Hepatocyte (in vitro differentiated cells): Measurements from ENCODE around the gene PEMT. TPM values are rescaled to one million over a fixed set of nuclear protein-coding genes. Genes with fewer than 3 reads are reported as not detected.
A peak's percentile ranks its signal among the peaks of the same experiment; 100 is the strongest.

Source experiments
- DNase-seq: peaks from one replicate; pipeline ENCODE4 v3.0.0-alpha.2; 2016; ENCODE audit warnings: low spot score
- H2AFZ ChIP-seq: fragments of 200-600 bp; sonication (generic); 2 replicates; pipeline ENCODE4 v1.6.0; 2016; ENCODE audit warnings: antibody characterized with exemption, mild to moderate bottlenecking
- H3K27ac ChIP-seq: fragments of 200-600 bp; sonication (generic); 2 replicates; pipeline ENCODE4 v1.5.1; 2016; ENCODE audit warnings: mild to moderate bottlenecking
- H3K27me3 ChIP-seq: fragments of 200-600 bp; sonication (generic); 2 replicates; pipeline ENCODE4 v1.6.1; 2016
- H3K36me3 ChIP-seq: fragments of 200-600 bp; sonication (generic); replicated peaks from 2 replicates; pipeline ENCODE4 v1.5.1; 2016; ENCODE audit warnings: low read depth; ENCODE audit not compliant: insufficient read depth
- H3K4me1 ChIP-seq: fragments of 200-600 bp; sonication (generic); 2 replicates; pipeline ENCODE4 v1.5.1; 2016; ENCODE audit warnings: mild to moderate bottlenecking, moderate library complexity; ENCODE audit not compliant: insufficient read depth
- H3K4me2 ChIP-seq: fragments of 200-600 bp; sonication (generic); 2 replicates; pipeline ENCODE4 v1.6.0; 2016
- H3K4me3 ChIP-seq: fragments of 200-600 bp; sonication (generic); 2 replicates; pipeline ENCODE4 v1.5.1; 2016; ENCODE audit warnings: mild to moderate bottlenecking
- H3K79me2 ChIP-seq: fragments of 200-600 bp; sonication (generic); 2 replicates; pipeline ENCODE4 v1.6.0; 2017; ENCODE audit warnings: mild to moderate bottlenecking
- H3K9me2 ChIP-seq: fragments of 200-600 bp; sonication (generic); replicated peaks from 2 replicates; pipeline ENCODE4 v1.6.0; 2017; ENCODE audit warnings: mild to moderate bottlenecking; ENCODE audit not compliant: insufficient read depth
- H3K9me3 ChIP-seq: fragments of 200-600 bp; sonication (generic); 2 replicates; pipeline ENCODE4 v1.5.1; 2016; ENCODE audit warnings: low read depth, mild to moderate bottlenecking
- H4K20me1 ChIP-seq: fragments of 200-600 bp; sonication (generic); 2 replicates; pipeline ENCODE4 v1.6.0; 2016; ENCODE audit warnings: mild to moderate bottlenecking; ENCODE audit not compliant: insufficient read depth, poor library complexity, severe bottlenecking
- CTCF ChIP-seq: fragments of 200-600 bp; sonication (generic); IDR thresholded peaks from 2 replicates; pipeline ENCODE4 v1.5.1; 2016; ENCODE audit warnings: antibody characterized with exemption, mild to moderate bottlenecking; ENCODE audit not compliant: poor library complexity
- EZH2 ChIP-seq: fragments of 200-600 bp; sonication (generic); IDR thresholded peaks from 2 replicates; pipeline ENCODE4 v1.6.1; 2016; ENCODE audit warnings: antibody characterized with exemption, mild to moderate bottlenecking, borderline replicate concordance
- EZH2phosphoT487 ChIP-seq: fragments of 200-600 bp; sonication (generic); IDR thresholded peaks from one replicate; pipeline ENCODE4 v1.6.1; 2018; ENCODE audit warnings: antibody characterized with exemption, mild to moderate bottlenecking, low read depth, moderate library complexity; ENCODE audit not compliant: unreplicated experiment, severe bottlenecking
- WGBS: methylation state at CpG from one replicate; pipeline ENCODE4 v1.1.6; 2016; ENCODE audit warnings: low lambda C conversion rate; ENCODE audit errors: missing lambda C conversion rate; 5-methylcytosine and 5-hydroxymethylcytosine counted together
- polyA plus RNA-seq: library from polyadenylated mRNA; unstranded; fragments of >200 nt; fragmentation: Nextera tagmentation; extraction: Ambion mirVana; gene quantifications from 2 replicates; pipeline ENCODE4 v1.2.1, GENCODE V29; 2016
- total RNA-seq: library from RNA; depleted of rRNA; stranded (reverse); fragments of >200 nt; gene quantifications from 2 replicates; pipeline ENCODE4 v1.2.3, GENCODE V29; 2014

Gene PEMT
- total and polyA plus RNA-seq, 2 experiments from 2014 or later: 50.1 to 70.4 TPM

DNA sequence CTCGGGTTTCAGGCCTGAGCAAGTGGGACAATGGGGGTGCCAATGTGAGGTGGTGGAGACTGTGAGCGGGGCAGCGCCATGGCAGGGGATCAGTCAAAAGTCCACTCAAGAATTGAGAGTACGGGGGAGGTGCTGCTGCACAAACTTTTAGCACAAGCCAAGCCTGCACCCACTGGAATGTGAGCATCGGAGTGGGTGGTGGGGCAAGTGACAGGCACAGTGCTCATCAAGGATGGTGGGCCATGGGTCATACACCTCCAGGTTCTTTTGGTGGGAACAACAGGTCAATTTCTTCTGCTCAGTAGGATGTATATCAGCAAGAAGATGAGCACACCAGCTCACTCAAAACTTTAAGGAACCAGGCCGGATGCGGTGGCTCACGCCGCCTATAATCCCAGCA is 32.4 kb upstream of the PEMT start:
- H3K4me1 ChIP-seq: no peaks in the 10 kb centered on the region
- no peaks in the 10 kb centered on the region for H3K79me2 ChIP-seq
- no peaks in the 10 kb centered on the region for H3K9me3 ChIP-seq
- 97% methylated on average over 9 of the region's 9 CpGs for WGBS
- no peaks in the 10 kb centered on the region for H3K9me2 ChIP-seq
- no peak for DNase-seq
- H4K20me1 ChIP-seq: no peaks in the 10 kb centered on the region
- TF ChIP-seq EZH2phosphoT487 (no peak), CTCF (no peak), EZH2 (no peak)
- H3K27ac ChIP-seq: no peak overlapping the region
- H3K4me2 ChIP-seq: no peak overlapping the region
- H3K27me3 ChIP-seq: no peaks in the 10 kb centered on the region
- no peak overlapping the region for H3K4me3 ChIP-seq
- no peaks in the 10 kb centered on the region for H3K36me3 ChIP-seq
- H2AFZ ChIP-seq: no peak overlapping the region

- Histone ChIP-seq H3K36me3 (no peaks in the 10 kb centered on the region), H3K4me3 (no peak overlapping the region), H3K27ac (no peak overlapping the region), H3K27me3 (no peaks in the 10 kb centered on the region), H4K20me1 (no peaks in the 10 kb centered on the region), H2AFZ (no peak overlapping the region), H3K4me2 (no peak overlapping the region), H3K9me2 (no peaks in the 10 kb centered on the region), H3K9me3 (no peaks in the 10 kb centered on the region), H3K4me1 (no peaks in the 10 kb centered on the region), H3K79me2 (no peaks in the 10 kb centered on the region)
- DNase-seq: no peak
- TF ChIP-seq CTCF (no peak), EZH2phosphoT487 (no peak)
- 86% methylated on average over 5 of the region's 6 CpGs for WGBS
Observed at GRCh38 chr17:17621254-17621653, 29.7 kb upstream of the PEMT start.

GRCh38 chr17:17613708-17614114 is 22.2 kb upstream of the PEMT start:
- no peak for TF ChIP-seq EZH2phosphoT487
- peak; percentile 67 for TF ChIP-seq CTCF
- no peak for TF ChIP-seq EZH2
- 0% methylated on average over 3 of the region's 3 CpGs for WGBS
- H4K20me1 ChIP-seq: no peaks in the 10 kb centered on the region
- H3K4me2 ChIP-seq: no peak overlapping the region
- H3K27ac ChIP-seq: no peak overlapping the region
- peak; percentile 81 for DNase-seq
- H3K4me1 ChIP-seq: no peaks in the 10 kb centered on the region
- no peaks in the 10 kb centered on the region for H3K36me3 ChIP-seq
- H3K27me3 ChIP-seq: no peaks in the 10 kb centered on the region
- no peaks in the 10 kb centered on the region for H3K79me2 ChIP-seq
- no peak overlapping the region for H2AFZ ChIP-seq
- H3K9me3 ChIP-seq: no peaks in the 10 kb centered on the region
- no peak overlapping the region for H3K4me3 ChIP-seq
- H3K9me2 ChIP-seq: no peaks in the 10 kb centered on the region
